Activated CD8-positive, alpha-beta T cell treated with anti-CD3 and anti-CD28 coated beads for 36 hours (primary cell): ENCODE measurements around the gene TSR2. TPM values are rescaled to one million over a fixed set of nuclear protein-coding genes. Genes with fewer than 3 reads are reported as not detected.
A peak's percentile ranks its signal among the peaks of the same experiment; 100 is the strongest.

Experiments
- ATAC-seq: fragments of 200-7000 bp; cut with Tn5 transposase; one replicate; pipeline ENCODE4 v1.10.0; 2021; ENCODE audit warnings: mild to moderate bottlenecking, moderate library complexity
- CTCF ChIA-PET: fragments of 350-600 bp; sonication (Branson Sonifier 250); formaldehyde crosslinking; loops from one replicate; lab custom pipeline; 2021; ENCODE audit warnings: antibody characterized with exemption; lab: Charles Lee
- POLR2A ChIA-PET: fragments of 350-600 bp; sonication (Branson Sonifier 250); formaldehyde crosslinking; loops from one replicate; lab custom pipeline; 2021; ENCODE audit warnings: antibody characterized with exemption; lab: Charles Lee
- DNase-seq: peaks from one replicate; pipeline ENCODE4 v3.0.0-alpha.2; 2020
- H3K27ac Mint-ChIP-seq: one replicate; pipeline ENCODE4 v1.8.0; 2021; ENCODE audit warnings: mild to moderate bottlenecking, mixed read lengths
- H3K27me3 Mint-ChIP-seq: one replicate; pipeline ENCODE4 v1.8.0; 2021; ENCODE audit warnings: mixed read lengths
- H3K36me3 Mint-ChIP-seq: one replicate; pipeline ENCODE4 v1.8.0; 2021; ENCODE audit warnings: low read depth, mixed read lengths
- H3K4me1 Mint-ChIP-seq: one replicate; pipeline ENCODE4 v1.8.0; 2021; ENCODE audit warnings: low read depth, mixed read lengths
- H3K4me3 Mint-ChIP-seq: one replicate; pipeline ENCODE4 v1.8.0; 2021; ENCODE audit warnings: mild to moderate bottlenecking, moderate library complexity, mixed read lengths
- H3K9me3 Mint-ChIP-seq: one replicate; pipeline ENCODE4 v1.8.0; 2021; ENCODE audit warnings: mixed read lengths
- intact Hi-C: fragments of 100-400 bp; cut with micrococcal nuclease; formaldehyde crosslinking; loops from one replicate; pipeline ENCODE4 v1.10.0; 2022
- total RNA-seq, 2 experiments: library from RNA; stranded (reverse); gene quantifications; one replicate each; pipeline ENCODE4 v1.2.3, GENCODE V29; 2021
- TF ChIP-seq, protein P1 (sequence below): fragments of 200-600 bp; IDR thresholded peaks from one replicate; pipeline ENCODE4 v1.8.0; 2022; ENCODE audit warnings: antibody characterized with exemption, mild to moderate bottlenecking

Gene TSR2
- total RNA-seq, 2 experiments from 2014 or later: 31.2 to 32.5 TPM

DNA sequence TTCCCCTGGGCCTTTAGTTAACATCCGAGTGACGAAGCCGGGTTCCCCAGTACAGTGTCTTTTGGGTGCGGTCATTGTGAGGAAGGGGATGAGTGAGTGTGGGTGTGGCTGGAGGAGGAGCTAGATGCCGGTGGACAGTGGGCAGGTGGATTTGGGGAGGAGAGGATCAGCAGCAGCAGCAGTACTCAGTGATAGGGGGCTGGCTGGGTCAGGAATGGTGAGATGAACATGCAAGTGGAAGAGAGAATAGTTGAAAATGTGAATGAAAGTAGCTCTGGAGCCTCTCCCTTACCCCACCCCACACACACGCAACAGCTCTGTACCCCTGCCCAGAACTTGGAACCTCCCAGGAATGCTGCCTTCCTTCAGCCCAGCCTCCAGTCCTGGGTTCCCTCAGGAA is 4.5 kb downstream of the TSR2 start:
- ChIA-PET POLR2A (no interaction called here), CTCF (no interaction called here)
- ATAC-seq: no peak
- Mint-ChIP-seq H3K36me3 (peaks cover 22% of the 10 kb centered on the region), H3K4me1 (peaks cover 24% of the 10 kb centered on the region), H3K27me3 (no peaks in the 10 kb centered on the region), H3K27ac (peak overlapping the region; percentile 30), H3K9me3 (no peaks in the 10 kb centered on the region), H3K4me3 (no peak overlapping the region)
- TF ChIP-seq, protein P1, sequence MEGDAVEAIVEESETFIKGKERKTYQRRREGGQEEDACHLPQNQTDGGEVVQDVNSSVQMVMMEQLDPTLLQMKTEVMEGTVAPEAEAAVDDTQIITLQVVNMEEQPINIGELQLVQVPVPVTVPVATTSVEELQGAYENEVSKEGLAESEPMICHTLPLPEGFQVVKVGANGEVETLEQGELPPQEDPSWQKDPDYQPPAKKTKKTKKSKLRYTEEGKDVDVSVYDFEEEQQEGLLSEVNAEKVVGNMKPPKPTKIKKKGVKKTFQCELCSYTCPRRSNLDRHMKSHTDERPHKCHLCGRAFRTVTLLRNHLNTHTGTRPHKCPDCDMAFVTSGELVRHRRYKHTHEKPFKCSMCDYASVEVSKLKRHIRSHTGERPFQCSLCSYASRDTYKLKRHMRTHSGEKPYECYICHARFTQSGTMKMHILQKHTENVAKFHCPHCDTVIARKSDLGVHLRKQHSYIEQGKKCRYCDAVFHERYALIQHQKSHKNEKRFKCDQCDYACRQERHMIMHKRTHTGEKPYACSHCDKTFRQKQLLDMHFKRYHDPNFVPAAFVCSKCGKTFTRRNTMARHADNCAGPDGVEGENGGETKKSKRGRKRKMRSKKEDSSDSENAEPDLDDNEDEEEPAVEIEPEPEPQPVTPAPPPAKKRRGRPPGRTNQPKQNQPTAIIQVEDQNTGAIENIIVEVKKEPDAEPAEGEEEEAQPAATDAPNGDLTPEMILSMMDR: no peak
- DNase-seq: no peak
- intact Hi-C loops: no loop called here

DNA sequence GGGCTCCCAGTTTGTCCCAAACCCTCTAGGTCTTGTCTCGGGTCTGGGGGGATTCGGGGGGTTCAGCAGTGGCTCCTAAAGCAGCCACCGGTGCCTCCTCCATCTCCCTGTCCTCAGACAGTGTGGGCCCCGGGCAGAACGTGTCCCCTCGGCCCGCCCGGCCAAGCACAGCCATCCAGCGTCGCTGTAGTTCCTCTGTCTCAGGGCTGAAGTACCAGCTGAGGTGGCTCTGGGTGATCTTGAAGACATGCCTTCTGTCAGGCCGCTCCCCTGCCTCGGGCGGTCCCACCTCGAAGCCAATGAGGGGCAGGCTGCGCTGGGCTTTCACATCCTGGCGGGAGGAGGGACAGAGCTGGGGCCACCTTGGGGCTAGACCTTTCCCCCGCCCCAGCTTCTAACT is 5.9 kb downstream of the TSR2 start:
- H3K36me3 Mint-ChIP-seq: peaks cover 22% of the 10 kb centered on the region
- H3K9me3 Mint-ChIP-seq: no peaks in the 10 kb centered on the region
- TF ChIP-seq, protein P1: no peak
- ChIA-PET CTCF (no interaction called here), POLR2A (no interaction called here)
- peaks cover 24% of the 10 kb centered on the region for H3K4me1 Mint-ChIP-seq
- H3K4me3 Mint-ChIP-seq: no peak overlapping the region
- DNase-seq (no peak), ATAC-seq (no peak)
- no peaks in the 10 kb centered on the region for H3K27me3 Mint-ChIP-seq
- no peak overlapping the region for H3K27ac Mint-ChIP-seq
- intact Hi-C loops: no loop called here

DNA sequence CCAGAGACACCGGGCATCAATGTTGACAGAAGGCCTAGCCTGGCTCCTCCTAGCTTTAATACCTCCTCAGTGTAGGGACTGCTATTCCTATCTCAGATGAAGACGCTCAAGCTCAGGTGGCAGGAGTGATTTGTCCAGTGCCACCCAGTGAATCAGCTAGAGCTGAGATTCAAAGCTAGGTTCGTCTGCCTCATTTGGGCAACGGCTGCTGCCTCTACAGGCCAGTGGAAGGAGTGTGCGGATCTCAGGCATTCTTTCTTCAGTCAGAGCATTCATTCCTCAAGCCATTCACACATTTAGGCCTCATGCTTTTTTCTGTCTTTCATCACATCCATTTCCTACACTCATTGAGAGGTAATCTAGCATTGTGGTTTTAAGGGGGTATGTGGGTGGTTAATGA is 7.3 kb downstream of the TSR2 start:
- CTCF ChIA-PET: no interaction called here
- no peak for DNase-seq
- Mint-ChIP-seq H3K27me3 (no peaks in the 10 kb centered on the region), H3K4me3 (no peak overlapping the region), H3K9me3 (no peaks in the 10 kb centered on the region), H3K36me3 (peaks cover 17% of the 10 kb centered on the region), H3K4me1 (peaks cover 11% of the 10 kb centered on the region), H3K27ac (no peak overlapping the region)
- POLR2A ChIA-PET: no interaction called here
- TF ChIP-seq, protein P1: no peak
- no peak for ATAC-seq
- intact Hi-C loops: no loop called here

DNA sequence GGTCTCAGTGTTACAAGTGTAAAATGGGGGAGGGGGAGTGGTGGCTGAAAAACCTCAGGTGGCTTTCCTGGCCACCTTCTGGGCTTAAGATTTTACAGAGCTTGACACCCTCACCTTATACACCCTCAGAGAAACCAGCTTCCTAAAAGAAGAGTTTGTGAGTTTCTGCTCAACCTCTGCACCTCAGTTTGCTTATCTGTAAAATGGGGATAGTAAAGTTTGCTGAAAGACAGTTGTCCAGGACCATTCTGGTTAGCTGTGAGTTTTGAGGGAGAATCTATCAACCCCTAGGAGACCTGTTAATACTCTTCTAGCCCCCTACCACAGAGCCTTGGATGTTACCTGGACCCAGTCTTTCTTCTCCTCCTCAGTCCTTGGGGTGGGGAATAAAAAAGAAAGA is 9.7 kb downstream of the TSR2 start:
- CTCF ChIA-PET: no interaction called here
- H3K4me1 Mint-ChIP-seq: no peaks in the 10 kb centered on the region
- POLR2A ChIA-PET: no interaction called here
- DNase-seq (no peak), ATAC-seq (no peak)
- no peak overlapping the region for H3K4me3 Mint-ChIP-seq
- H3K36me3 Mint-ChIP-seq: peaks cover 3% of the 10 kb centered on the region
- intact Hi-C loops: no loop called here
- no peaks in the 10 kb centered on the region for H3K9me3 Mint-ChIP-seq
- no peak overlapping the region for H3K27ac Mint-ChIP-seq
- H3K27me3 Mint-ChIP-seq: no peaks in the 10 kb centered on the region
- TF ChIP-seq, protein P1: no peak

DNA sequence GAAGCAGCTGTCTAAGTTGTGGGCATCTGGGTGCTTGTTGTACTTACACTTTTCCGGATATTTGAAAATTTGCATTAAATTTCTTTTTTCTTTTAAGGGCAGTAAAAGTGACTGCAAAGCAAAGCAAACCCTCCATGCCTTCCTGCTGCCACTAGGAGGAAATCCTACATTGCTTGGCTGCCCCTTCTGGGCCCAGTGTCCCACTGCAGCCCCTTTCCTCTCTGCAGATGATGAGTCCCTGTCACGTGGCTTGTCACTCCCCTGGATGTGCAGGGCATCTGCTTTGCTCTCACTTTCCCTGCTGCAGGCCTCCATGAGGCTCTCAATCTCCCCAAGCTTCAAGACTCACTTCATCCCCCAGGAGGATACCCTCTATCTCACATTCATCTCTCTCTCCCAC is 12.7 kb downstream of the TSR2 start:
- POLR2A ChIA-PET: no interaction called here
- H3K27me3 Mint-ChIP-seq: no peaks in the 10 kb centered on the region
- H3K4me3 Mint-ChIP-seq: no peak overlapping the region
- ATAC-seq (peak; percentile 30), DNase-seq (peak; percentile 4)
- H3K9me3 Mint-ChIP-seq: no peaks in the 10 kb centered on the region
- intact Hi-C loops: no loop called here
- TF ChIP-seq, protein P1: no peak
- no peaks in the 10 kb centered on the region for H3K36me3 Mint-ChIP-seq
- CTCF ChIA-PET: no interaction called here
- no peaks in the 10 kb centered on the region for H3K4me1 Mint-ChIP-seq
- H3K27ac Mint-ChIP-seq: no peak overlapping the region
